GM12874 (cell line): ENCODE data around the gene FMNL1.

Experiments
- CTCF ChIP-seq: IDR thresholded peaks from 2 replicates; pipeline ENCODE4 v1.5.1; 2011; ENCODE audit warnings: low read depth, mild to moderate bottlenecking, control low read depth, low read length, moderate library complexity; ENCODE audit not compliant: insufficient read depth

FMNL1 gene

GRCh38 chr17:45221081-45222013 lies at the start of gene FMNL1:
Gene FMNL1, plus strand, starts transcription at chr17:45221885. Its CDS starts 240 bp downstream, at chr17:45222125.
- TF ChIP-seq CTCF = no peak

- no peak for TF ChIP-seq CTCF
These were observed 49.5 kb upstream of the FMNL1 start for GRCh38 chr17:45172232-45172540.

GRCh38 chr17:45172541-45173286 lies 49.0 kb upstream of the FMNL1 start:
- TF ChIP-seq CTCF = no peak

- no peak for TF ChIP-seq CTCF
These were observed 45.9 kb upstream of the FMNL1 start for GRCh38 chr17:45175759-45176115.

GRCh38 chr17:45177563-45177962 lies 44.1 kb upstream of the FMNL1 start:
- no peak for TF ChIP-seq CTCF

GRCh38 chr17:45184144-45184543 lies 37.5 kb upstream of the FMNL1 start:
- TF ChIP-seq CTCF = no peak

GRCh38 chr17:45186801-45187354 lies 34.8 kb upstream of the FMNL1 start:
- no peak for TF ChIP-seq CTCF
